ENCODE measurements around the gene CREB3L2. TPM values are rescaled to one million over a fixed set of nuclear protein-coding genes. Genes with fewer than 3 reads are reported as not detected.

Gene CREB3L2
- total RNA-seq, 3 donors from 2014 or later (not counting 1 experiment from before 2014, with no cell fraction given) = 45.9 to 54.6 (median 52.5) TPM

GRCh38 chr7:137980308-137980707 is 21.6 kb downstream of the CREB3L2 start:
- Histone ChIP-seq H3K4me1 (ENCODE audit: control insufficient read depth, insufficient read depth, low read length) (peaks cover 2% of the 10 kb centered on the region), H3K36me3 (ENCODE audit: control insufficient read depth, insufficient read depth, low read length) (no peaks in the 10 kb centered on the region), H3K27ac (ENCODE audit: low read length) (no peak overlapping the region), H3K9me3 (ENCODE audit: control insufficient read depth, insufficient read depth, low read length) (peaks cover 8% of the 10 kb centered on the region), H3K27me3 (ENCODE audit: control insufficient read depth, insufficient read depth, low read length) (no peaks in the 10 kb centered on the region), H3K4me3 (ENCODE audit: low read length) (no peak overlapping the region)
- peak in 1 of 3 donors; percentile 37 for ATAC-seq
- DNase-seq = no peak
- TF ChIP-seq CTCF (IDR thresholded peaks at IDR 0.05) = no peak
- H3K27ac Mint-ChIP-seq = no peak overlapping the region
- no peak overlapping the region for H3K4me3 Mint-ChIP-seq
- H3K4me1 Mint-ChIP-seq = peaks cover 30 to 40% of the 10 kb centered on the region in 2 donors
- WGBS (ENCODE audit: insufficient coverage) = 96% methylated on average over 2 of the region's 2 CpGs
- intact Hi-C loops (cut with micrococcal nuclease) = no loop called here
- no peaks in the 10 kb centered on the region for H3K27me3 Mint-ChIP-seq (ENCODE audit: low read depth in 2 of 2)
- H3K36me3 Mint-ChIP-seq = no peaks in the 10 kb centered on the region
- peaks cover 0 to 2% of the 10 kb centered on the region in 2 donors for H3K9me3 Mint-ChIP-seq

GRCh38 chr7:137978464-137979237 is 23.2 kb downstream of the CREB3L2 start:
- 90% methylated on average over 10 of the region's 10 CpGs for WGBS (ENCODE audit: insufficient coverage)
- Mint-ChIP-seq H3K9me3 (peaks cover 0 to 2% of the 10 kb centered on the region in 2 donors), H3K4me1 (peaks cover 25 to 41% of the 10 kb centered on the region in 2 donors), H3K36me3 (no peaks in the 10 kb centered on the region), H3K27ac (no peak overlapping the region), H3K4me3 (no peak overlapping the region), H3K27me3 (ENCODE audit: low read depth in 2 of 2) (no peaks in the 10 kb centered on the region)
- Histone ChIP-seq H3K27me3 (ENCODE audit: control insufficient read depth, insufficient read depth, low read length) (no peaks in the 10 kb centered on the region), H3K36me3 (ENCODE audit: control insufficient read depth, insufficient read depth, low read length) (no peaks in the 10 kb centered on the region), H3K4me1 (ENCODE audit: control insufficient read depth, insufficient read depth, low read length) (no peaks in the 10 kb centered on the region), H3K27ac (ENCODE audit: low read length) (no peak overlapping the region), H3K4me3 (ENCODE audit: low read length) (no peak overlapping the region), H3K9me3 (ENCODE audit: control insufficient read depth, insufficient read depth, low read length) (peaks cover 8% of the 10 kb centered on the region)
- ATAC-seq (no peak), DNase-seq (no peak)
- no peak for TF ChIP-seq CTCF (IDR thresholded peaks at IDR 0.05)
- intact Hi-C loops (cut with micrococcal nuclease) = no loop called here

- TF ChIP-seq CTCF (IDR thresholded peaks at IDR 0.05) = no peak
- intact Hi-C loops (cut with micrococcal nuclease) = no loop called here
- peaks cover 20 to 36% of the 10 kb centered on the region in 2 donors for H3K4me1 Mint-ChIP-seq
- no peak overlapping the region for H3K4me3 Mint-ChIP-seq
- H3K36me3 Mint-ChIP-seq = no peaks in the 10 kb centered on the region
- H3K9me3 ChIP-seq (ENCODE audit: control insufficient read depth, insufficient read depth, low read length) = peaks cover 1% of the 10 kb centered on the region
- H3K4me3 ChIP-seq (ENCODE audit: low read length) = no peak overlapping the region
- no peaks in the 10 kb centered on the region for H3K4me1 ChIP-seq (ENCODE audit: control insufficient read depth, insufficient read depth, low read length)
- ATAC-seq (no peak), DNase-seq (no peak)
- no peak overlapping the region for H3K27ac ChIP-seq (ENCODE audit: low read length)
- no peak overlapping the region for H3K27ac Mint-ChIP-seq
- no peaks in the 10 kb centered on the region for H3K27me3 ChIP-seq (ENCODE audit: control insufficient read depth, insufficient read depth, low read length)
- no peaks in the 10 kb centered on the region for H3K36me3 ChIP-seq (ENCODE audit: control insufficient read depth, insufficient read depth, low read length)
- WGBS (ENCODE audit: insufficient coverage) = 98% methylated on average over 4 of the region's 4 CpGs
- no peaks in the 10 kb centered on the region for H3K9me3 Mint-ChIP-seq
- H3K27me3 Mint-ChIP-seq (ENCODE audit: low read depth in 2 of 2) = no peaks in the 10 kb centered on the region
These were observed 24.7 kb downstream of the CREB3L2 start for GRCh38 chr7:137977173-137977572.

All from natural killer cell (primary cell).